ENCODE data around the gene ATP13A3. TPM values are rescaled to one million over a fixed set of nuclear protein-coding genes. Genes with fewer than 3 reads are reported as not detected.
"Not testable (repeated sequence)": the region's sequence is repeated elsewhere in the genome, so short reads cannot be mapped to it uniquely, and the experiment has no call there.

The ATP13A3 gene
- total RNA-seq (2014; rRNA removed; shearing (Covaris generic)) = 66.1 and 84.4 TPM in 2 replicates

DNA sequence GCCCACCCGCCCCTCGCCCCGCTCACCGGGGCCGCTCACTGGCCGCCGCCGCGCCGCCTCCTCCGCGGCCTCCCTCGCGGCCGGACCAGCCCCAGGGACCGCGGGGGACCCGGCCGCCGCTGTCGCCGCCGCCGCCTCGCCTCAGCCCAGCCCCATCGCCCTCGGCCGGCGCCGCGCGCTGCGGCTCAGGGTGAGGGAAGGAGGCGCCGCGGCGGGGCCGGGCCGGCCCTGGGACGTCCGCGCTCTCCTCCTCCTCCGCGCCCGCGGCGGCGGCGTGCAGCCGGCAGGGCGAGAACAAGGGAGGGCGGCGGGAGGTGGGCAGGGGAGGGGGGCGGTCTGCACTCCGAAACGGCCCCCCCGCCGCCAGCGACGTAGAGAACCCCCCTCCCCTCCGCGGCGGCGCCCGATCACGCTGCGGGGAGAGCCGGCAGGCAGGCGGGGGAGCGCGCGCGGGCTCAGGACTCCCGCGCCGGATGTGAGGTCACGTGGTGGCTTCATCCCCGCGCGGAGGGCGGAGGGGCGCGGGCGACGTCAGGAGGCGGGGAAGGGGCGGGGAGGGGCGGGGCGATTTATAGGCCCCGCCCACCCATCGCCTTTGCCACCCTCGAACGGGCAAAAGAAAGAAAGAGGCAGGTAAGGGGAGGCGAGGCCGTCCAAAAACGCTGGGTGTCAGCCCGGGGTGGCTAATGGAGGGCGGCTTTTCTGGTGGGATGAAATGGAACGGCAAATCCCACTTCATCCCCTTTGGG is at the start of gene ATP13A3:
TSS of gene ATP13A3 (minus strand) at position 463 of the 749 bp plus-strand sequence. CDS start 24,812 bp downstream, outside the sequence.
- peak; percentile 88 for DNase-seq (ENCODE audit: low spot score)

DNA sequence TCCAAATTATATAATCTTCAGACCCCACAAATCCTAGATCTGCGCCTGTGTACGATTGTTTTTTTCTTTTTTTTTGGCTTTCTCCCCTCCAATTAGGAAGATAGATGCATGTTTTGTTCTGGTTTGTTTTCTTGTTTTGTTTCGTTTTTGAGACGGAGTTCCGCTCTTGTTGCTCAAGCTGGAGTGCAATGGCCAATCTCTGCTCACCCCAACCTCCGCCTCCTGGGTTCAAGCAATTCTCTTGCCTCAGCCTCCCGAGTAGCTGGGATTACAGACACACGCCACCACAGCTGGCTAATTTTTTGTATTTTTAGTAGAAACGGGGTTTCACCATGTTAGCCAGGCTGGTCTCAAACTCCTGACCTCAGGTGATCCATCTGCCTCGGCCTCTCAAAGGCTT is 48.4 kb upstream of the ATP13A3 start:
- DNase-seq (ENCODE audit: low spot score) = not testable (repeated sequence)

DNA sequence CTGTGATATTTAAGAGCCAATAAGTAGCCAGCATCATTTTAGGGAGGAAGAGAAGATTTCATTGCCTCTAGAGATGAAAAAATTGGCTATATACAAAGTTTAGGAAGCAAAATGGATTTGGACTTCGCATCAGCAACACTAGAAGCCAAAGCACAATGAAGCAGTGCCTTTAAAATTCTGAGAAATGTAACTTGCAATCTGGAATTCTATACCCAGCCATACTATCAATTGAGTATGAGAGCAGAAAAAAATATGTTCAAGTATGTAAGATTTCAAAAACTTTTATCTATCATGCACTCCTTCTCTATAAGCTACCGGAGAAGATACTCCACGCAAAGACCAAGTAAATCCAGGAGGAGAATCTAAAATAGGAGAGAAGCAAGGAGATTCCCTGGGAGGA is 47.4 kb upstream of the ATP13A3 start:
- no peak for DNase-seq (ENCODE audit: low spot score)

DNA sequence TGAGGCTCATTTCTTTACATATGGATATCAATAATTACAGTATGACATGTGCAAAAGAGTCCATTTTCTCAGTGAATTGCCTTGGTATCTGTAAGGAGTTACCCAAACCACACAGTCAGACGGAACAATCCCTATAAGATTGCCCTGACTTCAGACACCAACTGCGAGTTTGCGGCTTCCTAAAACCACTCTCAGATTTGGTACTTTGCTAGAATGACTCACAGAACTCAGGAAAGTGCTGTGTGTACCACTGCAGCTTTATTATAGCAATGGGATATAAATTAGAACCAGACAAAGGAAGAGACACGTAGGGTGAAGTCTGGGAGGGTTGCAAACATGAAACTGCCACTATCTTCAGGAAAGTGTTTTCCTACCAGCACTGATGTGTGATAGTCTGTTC is 45.8 kb upstream of the ATP13A3 start:
- no peak for DNase-seq (ENCODE audit: low spot score)

GRCh38 chr3:194527726-194528125 is 40.9 kb upstream of the ATP13A3 start:
- DNase-seq (ENCODE audit: low spot score) = no peak

GRCh38 chr3:194526164-194526563 is 39.4 kb upstream of the ATP13A3 start:
- no peak for DNase-seq (ENCODE audit: low spot score)

GRCh38 chr3:194522579-194523046 is 35.8 kb upstream of the ATP13A3 start:
- no peak for DNase-seq (ENCODE audit: low spot score)

- DNase-seq (ENCODE audit: low spot score) = no peak
These were observed 34.9 kb upstream of the ATP13A3 start for GRCh38 chr3:194521510-194522260.

DNA sequence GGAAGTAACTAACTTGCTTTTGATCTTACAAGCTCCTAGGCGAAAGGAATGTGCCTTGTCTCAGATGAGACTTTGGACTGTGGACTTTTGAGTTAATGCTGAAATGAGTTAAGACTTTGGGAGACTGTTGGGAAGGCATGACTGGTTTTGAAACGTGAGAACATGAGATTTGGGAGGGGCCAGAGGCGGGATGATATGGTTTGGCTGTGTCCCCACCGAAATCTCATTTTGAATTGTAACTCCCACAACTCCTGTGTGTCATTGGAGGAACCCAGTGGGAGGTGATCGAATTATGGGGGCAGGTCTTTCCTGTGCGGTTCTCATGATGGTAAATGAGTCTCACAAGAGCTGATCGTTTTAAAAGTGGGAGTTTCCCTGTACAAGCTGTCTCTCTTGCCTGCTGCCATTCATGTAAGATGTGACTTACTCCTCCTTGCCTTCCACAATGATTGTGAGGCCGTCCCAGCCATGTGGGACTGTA is 33.9 kb upstream of the ATP13A3 start:
- not testable (repeated sequence) for DNase-seq (ENCODE audit: low spot score)

GRCh38 chr3:194520201-194520600 is 33.4 kb upstream of the ATP13A3 start:
- peak; percentile 21 for DNase-seq (ENCODE audit: low spot score)

GRCh38 chr3:194518652-194519051 is 31.9 kb upstream of the ATP13A3 start:
- DNase-seq (ENCODE audit: low spot score) = no peak

GRCh38 chr3:194517333-194517732 is 30.5 kb upstream of the ATP13A3 start:
- DNase-seq (ENCODE audit: low spot score) = no peak

DNA sequence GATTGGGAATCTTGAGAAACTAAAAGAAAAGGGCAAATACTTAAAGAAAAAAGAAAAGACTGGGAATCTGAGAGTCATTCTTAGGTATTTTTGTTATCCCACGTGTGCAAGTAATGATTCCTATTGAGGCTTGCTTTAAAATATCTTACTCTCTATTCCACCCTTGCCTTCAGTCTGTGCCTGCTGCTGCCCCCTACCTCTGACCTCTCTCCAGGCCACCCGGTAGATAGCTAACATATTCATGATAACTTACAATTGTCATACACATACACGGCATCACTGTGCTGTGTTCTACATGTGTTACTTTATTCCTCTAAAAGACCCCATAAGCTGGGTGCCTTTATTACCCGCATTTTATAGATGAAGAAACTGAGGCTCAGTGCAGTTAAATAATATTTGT is 27.8 kb upstream of the ATP13A3 start:
- no peak for DNase-seq (ENCODE audit: low spot score)

- peak; percentile 49 for DNase-seq (ENCODE audit: low spot score)
These were observed 26.2 kb upstream of the ATP13A3 start for GRCh38 chr3:194512895-194513601.

DNA sequence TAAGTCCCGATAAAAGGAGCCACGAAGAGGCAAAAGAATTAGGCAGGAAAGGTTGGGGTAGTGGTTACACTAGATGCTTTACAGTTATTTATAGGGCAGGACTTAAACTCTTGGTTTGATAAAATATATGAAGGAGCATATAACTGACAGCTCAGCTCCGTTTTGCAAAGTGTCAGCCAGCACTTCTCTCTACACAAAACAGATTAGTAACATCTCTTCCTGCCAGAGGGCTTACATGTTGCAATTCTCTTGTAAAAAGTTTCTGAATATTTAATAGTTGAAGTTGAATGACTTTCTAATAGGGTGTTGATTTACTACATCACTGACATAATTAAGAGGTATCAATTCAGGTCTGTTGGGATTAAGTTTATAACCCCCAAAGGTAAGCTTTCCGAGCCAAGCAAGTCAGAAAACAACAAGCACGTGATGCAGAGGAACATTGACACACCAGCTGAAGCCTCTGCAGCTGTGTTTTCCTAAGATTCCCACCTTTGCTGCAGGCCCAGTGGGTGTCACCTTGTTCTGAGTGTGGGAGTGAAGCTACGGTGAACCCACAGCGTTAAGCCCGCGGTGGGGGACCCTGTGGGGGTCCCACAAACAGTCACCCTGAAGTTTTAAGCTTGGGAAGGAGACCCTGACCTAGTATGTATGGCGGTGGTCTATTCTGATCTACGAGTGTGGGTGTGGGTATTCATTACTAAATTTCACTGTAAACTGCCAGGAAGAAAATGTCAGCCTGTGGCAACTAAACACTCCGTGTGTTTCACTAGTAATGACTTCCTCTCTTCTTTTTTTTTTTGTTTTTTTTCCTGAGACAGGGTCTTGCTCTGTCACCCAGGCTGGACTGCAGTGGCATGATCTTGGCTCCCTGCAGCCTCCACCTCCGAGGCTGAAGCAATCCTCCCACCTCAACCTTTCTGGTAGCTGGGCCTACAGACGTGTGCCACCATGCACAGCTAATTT is 22.0 kb upstream of the ATP13A3 start:
- DNase-seq (ENCODE audit: low spot score) = no peak

DNA sequence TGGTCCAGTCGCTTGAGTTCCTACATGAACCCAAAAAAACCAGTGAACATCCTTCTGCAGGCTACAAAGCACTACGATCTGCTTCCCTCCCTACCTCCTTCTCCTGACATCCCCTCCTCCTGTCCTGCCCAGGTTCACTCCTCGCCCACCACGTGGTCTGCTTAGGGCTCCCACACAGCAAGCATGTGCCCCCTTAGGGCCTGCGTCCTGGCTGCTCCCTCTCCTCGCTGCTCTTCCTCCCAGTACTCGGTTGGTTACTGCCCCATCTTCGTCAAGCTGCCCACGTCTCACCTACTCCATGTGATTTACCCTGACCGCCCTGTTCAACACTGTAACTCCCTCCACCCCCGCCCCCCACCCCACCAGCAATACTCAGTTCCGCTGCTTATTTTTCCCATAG is 20.8 kb upstream of the ATP13A3 start:
- no peak for DNase-seq (ENCODE audit: low spot score)

DNA sequence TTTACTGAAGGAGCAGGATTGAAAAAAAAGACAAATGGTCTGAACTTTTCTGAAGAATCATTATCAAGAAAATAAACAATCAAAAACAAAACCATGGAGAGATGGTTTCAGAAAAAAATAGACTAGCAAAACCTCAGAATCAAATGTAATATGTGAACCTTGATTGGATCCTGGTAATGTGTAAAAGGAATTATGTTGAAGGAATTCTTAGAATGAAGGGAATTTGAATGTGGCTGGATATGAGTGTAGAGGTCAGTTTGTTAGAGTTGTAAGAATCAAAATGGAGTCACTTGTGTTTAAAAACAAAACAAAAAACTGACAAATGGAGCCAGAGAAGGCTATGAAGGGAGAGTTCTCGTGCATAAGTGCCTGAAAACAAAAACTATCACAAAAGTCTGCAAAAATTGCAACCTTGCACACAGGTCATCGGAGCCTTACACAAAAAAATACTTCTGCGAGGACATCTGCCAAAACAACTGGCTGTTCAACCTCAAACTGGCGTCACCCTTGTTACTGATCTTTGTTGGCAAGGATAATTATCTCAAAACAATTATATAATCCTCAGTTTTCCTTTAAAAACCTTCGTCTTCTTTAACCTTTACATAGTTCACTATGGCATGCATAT is 19.1 kb upstream of the ATP13A3 start:
- DNase-seq (ENCODE audit: low spot score) = no peak

- DNase-seq (ENCODE audit: low spot score) = no peak
These were observed 18.1 kb upstream of the ATP13A3 start for GRCh38 chr3:194504861-194505260.

DNA sequence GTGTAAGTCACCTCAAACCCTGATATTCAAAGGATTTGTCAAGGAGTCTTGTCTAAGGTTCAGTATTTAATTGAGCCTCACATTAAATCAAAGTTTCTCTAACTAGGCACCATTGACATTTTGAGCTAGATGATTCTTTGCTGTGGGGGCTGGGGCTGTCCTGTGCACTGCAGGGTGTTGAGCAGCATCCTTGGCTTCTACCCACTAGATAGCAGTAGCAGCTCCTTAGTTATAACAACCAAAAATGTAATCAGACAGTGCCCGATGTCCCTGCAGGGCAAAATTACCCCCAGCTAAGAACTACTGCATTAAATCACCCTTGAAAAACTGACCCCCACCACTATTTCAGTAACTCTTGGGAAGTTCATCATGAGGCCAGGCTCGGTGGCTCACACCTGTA is 17.3 kb upstream of the ATP13A3 start:
- DNase-seq (ENCODE audit: low spot score) = no peak

GRCh38 chr3:194503081-194503531 is 16.3 kb upstream of the ATP13A3 start:
- DNase-seq (ENCODE audit: low spot score) = no peak

All from HT-29 (cell line).